ENCODE data around the gene CCDC146. TPM values are rescaled to one million over a fixed set of nuclear protein-coding genes. Genes with fewer than 3 reads are reported as not detected.

The CCDC146 gene
- total and polyA plus RNA-seq, 2 of the 8 experiments (the other 6 are each of a cell fraction or from before 2014, with no cell fraction given): 0.88 to 2.4 TPM

DNA sequence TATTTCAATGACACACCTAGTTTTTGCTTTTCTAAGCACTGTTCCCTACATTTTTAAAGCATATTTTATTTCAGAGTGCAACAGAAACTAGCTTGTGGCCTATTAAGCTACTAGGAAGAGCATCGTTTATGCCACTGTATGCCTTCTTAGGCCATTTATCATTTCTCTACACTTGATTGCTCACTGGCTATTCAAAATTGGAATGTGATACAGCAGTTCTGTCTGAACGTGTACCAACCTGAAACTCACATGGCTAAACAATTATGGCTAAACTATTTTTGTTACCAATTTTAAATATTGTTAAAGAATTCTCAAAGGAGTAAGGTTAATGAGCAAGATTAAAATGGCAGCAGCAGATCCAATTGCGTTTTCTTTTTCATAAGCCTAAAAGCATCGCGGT, 188.6 kb downstream of the CCDC146 start (continued):
- TF ChIP-seq, protein P1, sequence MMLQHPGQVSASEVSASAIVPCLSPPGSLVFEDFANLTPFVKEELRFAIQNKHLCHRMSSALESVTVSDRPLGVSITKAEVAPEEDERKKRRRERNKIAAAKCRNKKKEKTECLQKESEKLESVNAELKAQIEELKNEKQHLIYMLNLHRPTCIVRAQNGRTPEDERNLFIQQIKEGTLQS (IDR thresholded peaks at IDR 0.05; ENCODE audit: insufficient read depth, low read depth, low read length): no peak
- TF ChIP-seq, protein P2, sequence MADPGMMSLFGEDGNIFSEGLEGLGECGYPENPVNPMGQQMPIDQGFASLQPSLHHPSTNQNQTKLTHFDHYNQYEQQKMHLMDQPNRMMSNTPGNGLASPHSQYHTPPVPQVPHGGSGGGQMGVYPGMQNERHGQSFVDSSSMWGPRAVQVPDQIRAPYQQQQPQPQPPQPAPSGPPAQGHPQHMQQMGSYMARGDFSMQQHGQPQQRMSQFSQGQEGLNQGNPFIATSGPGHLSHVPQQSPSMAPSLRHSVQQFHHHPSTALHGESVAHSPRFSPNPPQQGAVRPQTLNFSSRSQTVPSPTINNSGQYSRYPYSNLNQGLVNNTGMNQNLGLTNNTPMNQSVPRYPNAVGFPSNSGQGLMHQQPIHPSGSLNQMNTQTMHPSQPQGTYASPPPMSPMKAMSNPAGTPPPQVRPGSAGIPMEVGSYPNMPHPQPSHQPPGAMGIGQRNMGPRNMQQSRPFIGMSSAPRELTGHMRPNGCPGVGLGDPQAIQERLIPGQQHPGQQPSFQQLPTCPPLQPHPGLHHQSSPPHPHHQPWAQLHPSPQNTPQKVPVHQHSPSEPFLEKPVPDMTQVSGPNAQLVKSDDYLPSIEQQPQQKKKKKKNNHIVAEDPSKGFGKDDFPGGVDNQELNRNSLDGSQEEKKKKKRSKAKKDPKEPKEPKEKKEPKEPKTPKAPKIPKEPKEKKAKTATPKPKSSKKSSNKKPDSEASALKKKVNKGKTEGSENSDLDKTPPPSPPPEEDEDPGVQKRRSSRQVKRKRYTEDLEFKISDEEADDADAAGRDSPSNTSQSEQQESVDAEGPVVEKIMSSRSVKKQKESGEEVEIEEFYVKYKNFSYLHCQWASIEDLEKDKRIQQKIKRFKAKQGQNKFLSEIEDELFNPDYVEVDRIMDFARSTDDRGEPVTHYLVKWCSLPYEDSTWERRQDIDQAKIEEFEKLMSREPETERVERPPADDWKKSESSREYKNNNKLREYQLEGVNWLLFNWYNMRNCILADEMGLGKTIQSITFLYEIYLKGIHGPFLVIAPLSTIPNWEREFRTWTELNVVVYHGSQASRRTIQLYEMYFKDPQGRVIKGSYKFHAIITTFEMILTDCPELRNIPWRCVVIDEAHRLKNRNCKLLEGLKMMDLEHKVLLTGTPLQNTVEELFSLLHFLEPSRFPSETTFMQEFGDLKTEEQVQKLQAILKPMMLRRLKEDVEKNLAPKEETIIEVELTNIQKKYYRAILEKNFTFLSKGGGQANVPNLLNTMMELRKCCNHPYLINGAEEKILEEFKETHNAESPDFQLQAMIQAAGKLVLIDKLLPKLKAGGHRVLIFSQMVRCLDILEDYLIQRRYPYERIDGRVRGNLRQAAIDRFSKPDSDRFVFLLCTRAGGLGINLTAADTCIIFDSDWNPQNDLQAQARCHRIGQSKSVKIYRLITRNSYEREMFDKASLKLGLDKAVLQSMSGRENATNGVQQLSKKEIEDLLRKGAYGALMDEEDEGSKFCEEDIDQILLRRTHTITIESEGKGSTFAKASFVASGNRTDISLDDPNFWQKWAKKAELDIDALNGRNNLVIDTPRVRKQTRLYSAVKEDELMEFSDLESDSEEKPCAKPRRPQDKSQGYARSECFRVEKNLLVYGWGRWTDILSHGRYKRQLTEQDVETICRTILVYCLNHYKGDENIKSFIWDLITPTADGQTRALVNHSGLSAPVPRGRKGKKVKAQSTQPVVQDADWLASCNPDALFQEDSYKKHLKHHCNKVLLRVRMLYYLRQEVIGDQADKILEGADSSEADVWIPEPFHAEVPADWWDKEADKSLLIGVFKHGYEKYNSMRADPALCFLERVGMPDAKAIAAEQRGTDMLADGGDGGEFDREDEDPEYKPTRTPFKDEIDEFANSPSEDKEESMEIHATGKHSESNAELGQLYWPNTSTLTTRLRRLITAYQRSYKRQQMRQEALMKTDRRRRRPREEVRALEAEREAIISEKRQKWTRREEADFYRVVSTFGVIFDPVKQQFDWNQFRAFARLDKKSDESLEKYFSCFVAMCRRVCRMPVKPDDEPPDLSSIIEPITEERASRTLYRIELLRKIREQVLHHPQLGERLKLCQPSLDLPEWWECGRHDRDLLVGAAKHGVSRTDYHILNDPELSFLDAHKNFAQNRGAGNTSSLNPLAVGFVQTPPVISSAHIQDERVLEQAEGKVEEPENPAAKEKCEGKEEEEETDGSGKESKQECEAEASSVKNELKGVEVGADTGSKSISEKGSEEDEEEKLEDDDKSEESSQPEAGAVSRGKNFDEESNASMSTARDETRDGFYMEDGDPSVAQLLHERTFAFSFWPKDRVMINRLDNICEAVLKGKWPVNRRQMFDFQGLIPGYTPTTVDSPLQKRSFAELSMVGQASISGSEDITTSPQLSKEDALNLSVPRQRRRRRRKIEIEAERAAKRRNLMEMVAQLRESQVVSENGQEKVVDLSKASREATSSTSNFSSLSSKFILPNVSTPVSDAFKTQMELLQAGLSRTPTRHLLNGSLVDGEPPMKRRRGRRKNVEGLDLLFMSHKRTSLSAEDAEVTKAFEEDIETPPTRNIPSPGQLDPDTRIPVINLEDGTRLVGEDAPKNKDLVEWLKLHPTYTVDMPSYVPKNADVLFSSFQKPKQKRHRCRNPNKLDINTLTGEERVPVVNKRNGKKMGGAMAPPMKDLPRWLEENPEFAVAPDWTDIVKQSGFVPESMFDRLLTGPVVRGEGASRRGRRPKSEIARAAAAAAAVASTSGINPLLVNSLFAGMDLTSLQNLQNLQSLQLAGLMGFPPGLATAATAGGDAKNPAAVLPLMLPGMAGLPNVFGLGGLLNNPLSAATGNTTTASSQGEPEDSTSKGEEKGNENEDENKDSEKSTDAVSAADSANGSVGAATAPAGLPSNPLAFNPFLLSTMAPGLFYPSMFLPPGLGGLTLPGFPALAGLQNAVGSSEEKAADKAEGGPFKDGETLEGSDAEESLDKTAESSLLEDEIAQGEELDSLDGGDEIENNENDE (IDR thresholded peaks at IDR 0.05; ENCODE audit: insufficient replicate concordance, low read length): no peak

Measured in H1 (cell line).